Measurements from ENCODE around the gene CEBPZOS. TPM values are rescaled to one million over a fixed set of nuclear protein-coding genes. Genes with fewer than 3 reads are reported as not detected.

Gene CEBPZOS
- total and polyA plus RNA-seq, 9 of the 15 experiments (the other 6 are each of a cell fraction or from before 2014, with no cell fraction given): 21.7 to 64.8 (median 46.7) TPM

GRCh38 chr2:37189452-37190153, 6.7 kb upstream of the CEBPZOS start (continued):
- 0 out of 2 replicates have a peak, but pooled peaks have one; percentile 2 for TF ChIP-seq MGA (IDR thresholded peaks at IDR 0.05)
- TF ChIP-seq SMAD4 (CRISPR knock-in tag; conservative IDR thresholded peaks at IDR 0.05): 0 out of 2 replicates have a peak, but pooled peaks have one; percentile 13
